Activated T-cell treated with anti-CD3 and anti-CD28 coated beads, Interleukin-2, amount 50 U/mL, for 72 hours (primary cell): ENCODE results near the gene ASIC3. TPM values are rescaled to one million over a fixed set of nuclear protein-coding genes. Genes with fewer than 3 reads are reported as not detected.

Experiments used
- ATAC-seq, 2 donors: fragments of 150-1000 bp; cut with Tn5 transposase; replicated peaks in 1 of 2; 2 replicates each; pipeline ENCODE4 v1.10.0; 2021; ENCODE audit warnings: moderate library complexity in 2 of 2, mild to moderate bottlenecking in 1 of 2
- DNase-seq, 2 donors: peaks; one replicate each; pipeline ENCODE4 v3.0.0; 2021 to 2022; ENCODE audit warnings: mixed read lengths in 1 of 2
- H3K27ac Mint-ChIP-seq: one replicate; pipeline ENCODE4 v1.8.0; 2022; ENCODE audit warnings: mild to moderate bottlenecking, moderate library complexity, mixed read lengths
- H3K27me3 Mint-ChIP-seq: one replicate; pipeline ENCODE4 v1.8.0; 2022; ENCODE audit warnings: low read depth, mixed read lengths
- H3K36me3 Mint-ChIP-seq, 2 donors: one replicate each; pipeline ENCODE4 v1.8.0; 2022; ENCODE audit warnings: mixed read lengths in 2 of 2, mild to moderate bottlenecking in 1 of 2; ENCODE audit not compliant: insufficient read depth in 2 of 2
- H3K4me1 Mint-ChIP-seq: one replicate; pipeline ENCODE4 v1.8.0; 2022; ENCODE audit warnings: low read depth, mixed read lengths
- H3K4me3 Mint-ChIP-seq, 2 donors: one replicate each; pipeline ENCODE4 v1.8.0; 2022; ENCODE audit warnings: mild to moderate bottlenecking in 2 of 2, mixed read lengths in 2 of 2, moderate library complexity in 2 of 2
- H3K9me3 Mint-ChIP-seq, 2 donors: one replicate each; pipeline ENCODE4 v1.8.0; 2022; ENCODE audit warnings: mixed read lengths in 2 of 2
- total RNA-seq, 2 donors: library from RNA; stranded (reverse); gene quantifications; one replicate each; pipeline ENCODE4 v1.2.3, GENCODE V29; 2022

The ASIC3 gene
- total RNA-seq, 2 donors from 2014 or later = 14.4 to 15.7 TPM

GRCh38 chr7:151076863-151077704 lies 28.8 kb downstream of the ASIC3 start:
- peaks cover 17% of the 10 kb centered on the region for H3K4me1 Mint-ChIP-seq
- H3K9me3 Mint-ChIP-seq = no peaks in the 10 kb centered on the region
- no peak overlapping the region for H3K27ac Mint-ChIP-seq
- H3K27me3 Mint-ChIP-seq = no peaks in the 10 kb centered on the region
- ATAC-seq (no peak), DNase-seq (no peak)
- H3K36me3 Mint-ChIP-seq = peaks cover 0 to 4% of the 10 kb centered on the region in 2 donors
- no peak overlapping the region for H3K4me3 Mint-ChIP-seq

- no peak for ATAC-seq
- H3K9me3 Mint-ChIP-seq = no peaks in the 10 kb centered on the region
Observed at GRCh38 chr7:151077705-151078232, 29.4 kb downstream of the ASIC3 start.

GRCh38 chr7:151078233-151079040 lies 30.1 kb downstream of the ASIC3 start:
- no peak for ATAC-seq
- H3K36me3 Mint-ChIP-seq = peaks cover 0 to 4% of the 10 kb centered on the region in 2 donors

More at GRCh38 chr7:151077705-151078232, 29.4 kb downstream of the ASIC3 start:
- peak overlapping the region; percentile 23 to 59 for H3K4me3 Mint-ChIP-seq
- H3K27ac Mint-ChIP-seq = no peak overlapping the region
- peaks cover 24% of the 10 kb centered on the region for H3K4me1 Mint-ChIP-seq
- no peaks in the 10 kb centered on the region for H3K27me3 Mint-ChIP-seq
- no peak for DNase-seq
- H3K36me3 Mint-ChIP-seq = peaks cover 0 to 4% of the 10 kb centered on the region in 2 donors

GRCh38 chr7:151079199-151079910 lies 31.0 kb downstream of the ASIC3 start:
- H3K36me3 Mint-ChIP-seq = peaks cover 0 to 4% of the 10 kb centered on the region in 2 donors
- ATAC-seq = no peak

More at GRCh38 chr7:151078233-151079040, 30.1 kb downstream of the ASIC3 start:
- no peak for DNase-seq
- H3K27me3 Mint-ChIP-seq = no peaks in the 10 kb centered on the region
- H3K27ac Mint-ChIP-seq = peak overlapping the region; percentile 46
- peaks cover 27% of the 10 kb centered on the region for H3K4me1 Mint-ChIP-seq
- peak overlapping the region; percentile 85 to 91 for H3K4me3 Mint-ChIP-seq
- H3K9me3 Mint-ChIP-seq = no peaks in the 10 kb centered on the region

GRCh38 chr7:151080067-151080521 lies 31.8 kb downstream of the ASIC3 start:
- H3K36me3 Mint-ChIP-seq = peaks cover under 1 to 4% of the 10 kb centered on the region in 2 donors
- peaks cover 29% of the 10 kb centered on the region for H3K4me1 Mint-ChIP-seq

More at GRCh38 chr7:151079199-151079910, 31.0 kb downstream of the ASIC3 start:
- no peak for DNase-seq
- Mint-ChIP-seq H3K27me3 (no peaks in the 10 kb centered on the region), H3K4me3 (peak overlapping the region; percentile 85 to 91), H3K4me1 (peaks cover 27% of the 10 kb centered on the region), H3K9me3 (no peaks in the 10 kb centered on the region), H3K27ac (peak overlapping the region; percentile 42)

GRCh38 chr7:151080522-151081169 lies 32.3 kb downstream of the ASIC3 start, which contains the start of gene FASTK:
FASTK (minus strand) TSS chr7:151080809; CDS start chr7:151080766, 43 bp downstream.
- peaks cover 1 to 4% of the 10 kb centered on the region in 2 donors for H3K36me3 Mint-ChIP-seq
- no peaks in the 10 kb centered on the region for H3K9me3 Mint-ChIP-seq
- peaks cover 34% of the 10 kb centered on the region for H3K4me1 Mint-ChIP-seq
- H3K27me3 Mint-ChIP-seq = peaks cover 13% of the 10 kb centered on the region
- ATAC-seq = peak; percentile 84 to 85
- H3K4me3 Mint-ChIP-seq = peak within 1 kb of the TSS; percentile 94 to 95
- peak; percentile 91 to 92 for DNase-seq
- peak within 1 kb of the TSS; percentile 42 for H3K27ac Mint-ChIP-seq

More at GRCh38 chr7:151080067-151080521, 31.8 kb downstream of the ASIC3 start:
- Mint-ChIP-seq H3K27ac (peak overlapping the region; percentile 42), H3K4me3 (peak overlapping the region; percentile 85 to 91), H3K27me3 (peaks cover 7% of the 10 kb centered on the region), H3K9me3 (no peaks in the 10 kb centered on the region)
- ATAC-seq (peak; percentile 2 to 6), DNase-seq (peak in 1 of 2 donors; percentile 31)

GRCh38 chr7:151081170-151082101 lies 33.1 kb downstream of the ASIC3 start:
- peaks cover 1 to 4% of the 10 kb centered on the region in 2 donors for H3K36me3 Mint-ChIP-seq
- ATAC-seq = no peak
- no peak overlapping the region for H3K27ac Mint-ChIP-seq

GRCh38 chr7:151082141-151083070 lies 34.1 kb downstream of the ASIC3 start:
- Mint-ChIP-seq H3K36me3 (peaks cover 3 to 4% of the 10 kb centered on the region in 2 donors), H3K27me3 (peaks cover 15% of the 10 kb centered on the region), H3K9me3 (no peaks in the 10 kb centered on the region), H3K4me3 (peak overlapping the region; percentile 94 to 95), H3K4me1 (peaks cover 38% of the 10 kb centered on the region), H3K27ac (peak overlapping the region; percentile 84)
- ATAC-seq (no peak), DNase-seq (no peak)

More at GRCh38 chr7:151081170-151082101, 33.1 kb downstream of the ASIC3 start:
- Mint-ChIP-seq H3K4me3 (peak overlapping the region; percentile 94 to 95), H3K27me3 (peaks cover 15% of the 10 kb centered on the region), H3K4me1 (peaks cover 38% of the 10 kb centered on the region), H3K9me3 (no peaks in the 10 kb centered on the region)
- DNase-seq = no peak

- ATAC-seq (peak; percentile 64 to 70), DNase-seq (peak; percentile 88 to 89)
- peaks cover 43% of the 10 kb centered on the region for H3K4me1 Mint-ChIP-seq
- H3K27ac Mint-ChIP-seq = peak within 1 kb of the TSS; percentile 84
- peak within 1 kb of the TSS; percentile 94 to 95 for H3K4me3 Mint-ChIP-seq
- H3K9me3 Mint-ChIP-seq = no peaks in the 10 kb centered on the region
- H3K27me3 Mint-ChIP-seq = peaks cover 15% of the 10 kb centered on the region
- peaks cover 0 to 3% of the 10 kb centered on the region in 2 donors for H3K36me3 Mint-ChIP-seq
Observed at GRCh38 chr7:151083071-151083823, 34.9 kb downstream of the ASIC3 start, which contains the start of gene TMUB1. TMUB1 (minus strand) TSS chr7:151083493; CDS start chr7:151082563, 930 bp downstream.

- peak overlapping the region; percentile 94 to 95 for H3K4me3 Mint-ChIP-seq
- H3K27me3 Mint-ChIP-seq = peaks cover 15% of the 10 kb centered on the region
- ATAC-seq = no peak
- H3K27ac Mint-ChIP-seq = peak overlapping the region; percentile 7
- DNase-seq = no peak
- H3K36me3 Mint-ChIP-seq = peaks cover 0 to 3% of the 10 kb centered on the region in 2 donors
- H3K4me1 Mint-ChIP-seq = peaks cover 44% of the 10 kb centered on the region
- H3K9me3 Mint-ChIP-seq = no peaks in the 10 kb centered on the region
Observed at GRCh38 chr7:151083824-151084160, 35.5 kb downstream of the ASIC3 start.
